ENCODE data around the gene TMEM254. TPM values are rescaled to one million over a fixed set of nuclear protein-coding genes. Genes with fewer than 3 reads are reported as not detected.
"Not testable (repeated sequence)": the region's sequence is repeated elsewhere in the genome, so short reads cannot be mapped to it uniquely, and the experiment has no call there.

TMEM254 gene
- total RNA-seq, 2 experiments from 2014 or later = 13.6 to 20.4 TPM

DNA sequence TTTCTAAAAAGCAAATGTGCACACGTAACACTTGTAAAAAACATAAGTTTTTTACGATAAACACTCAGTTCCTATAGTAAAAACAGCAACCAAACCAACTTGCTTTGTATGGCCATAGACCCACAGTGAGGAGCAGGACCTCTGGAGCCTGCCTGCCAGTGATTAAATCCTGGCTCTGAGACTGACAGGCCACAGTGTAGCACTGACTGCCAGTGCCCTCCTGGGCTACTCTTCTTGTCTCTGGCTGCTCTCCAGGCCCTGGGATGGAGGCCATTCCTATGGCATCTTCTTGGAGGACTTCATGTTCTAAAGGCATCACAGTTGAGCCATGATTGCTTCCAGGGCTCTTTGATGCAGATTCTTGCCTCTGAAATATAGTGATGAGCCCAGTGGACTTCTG, 22.7 kb upstream of the TMEM254 start:
- Mint-ChIP-seq H3K4me3 (no peak overlapping the region), H3K9me3 (no peaks in the 10 kb centered on the region), H3K36me3 (ENCODE audit: low read depth) (no peaks in the 10 kb centered on the region), H3K4me1 (no peaks in the 10 kb centered on the region), H3K27ac (no peak overlapping the region), H3K27me3 (no peaks in the 10 kb centered on the region)
- DNase-seq = no peak
- ChIA-PET POLR2A (no interaction called here), CTCF (interaction anchor here (0.6 kb wide), 1 partner anchor 12 kb away, joined by 3 read pairs; no protein-coding TSS in a partner anchor)

DNA sequence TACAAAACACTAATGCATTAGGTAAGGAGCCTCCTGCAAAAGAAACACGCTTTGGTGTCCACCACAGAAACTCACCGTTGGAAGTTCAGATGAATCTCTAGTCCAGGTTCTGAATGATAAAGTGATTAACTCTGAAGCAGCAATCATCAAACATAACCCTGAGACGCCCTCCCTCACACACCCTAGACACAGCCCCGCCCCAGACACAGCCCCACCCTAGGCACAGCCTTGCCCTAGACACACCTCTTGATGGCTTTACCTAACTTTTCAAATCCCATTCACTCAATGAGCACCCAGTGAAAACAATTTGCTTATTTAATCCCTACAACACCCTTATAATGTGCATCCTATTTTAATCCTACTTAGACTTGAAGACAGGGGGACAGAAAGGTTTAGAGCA, 21.3 kb upstream of the TMEM254 start:
- Mint-ChIP-seq H3K9me3 (no peaks in the 10 kb centered on the region), H3K4me1 (no peaks in the 10 kb centered on the region), H3K27me3 (no peaks in the 10 kb centered on the region), H3K4me3 (no peak overlapping the region), H3K36me3 (ENCODE audit: low read depth) (no peaks in the 10 kb centered on the region), H3K27ac (no peak overlapping the region)
- no peak for DNase-seq
- POLR2A ChIA-PET = no interaction called here
- CTCF ChIA-PET = no interaction called here

DNA sequence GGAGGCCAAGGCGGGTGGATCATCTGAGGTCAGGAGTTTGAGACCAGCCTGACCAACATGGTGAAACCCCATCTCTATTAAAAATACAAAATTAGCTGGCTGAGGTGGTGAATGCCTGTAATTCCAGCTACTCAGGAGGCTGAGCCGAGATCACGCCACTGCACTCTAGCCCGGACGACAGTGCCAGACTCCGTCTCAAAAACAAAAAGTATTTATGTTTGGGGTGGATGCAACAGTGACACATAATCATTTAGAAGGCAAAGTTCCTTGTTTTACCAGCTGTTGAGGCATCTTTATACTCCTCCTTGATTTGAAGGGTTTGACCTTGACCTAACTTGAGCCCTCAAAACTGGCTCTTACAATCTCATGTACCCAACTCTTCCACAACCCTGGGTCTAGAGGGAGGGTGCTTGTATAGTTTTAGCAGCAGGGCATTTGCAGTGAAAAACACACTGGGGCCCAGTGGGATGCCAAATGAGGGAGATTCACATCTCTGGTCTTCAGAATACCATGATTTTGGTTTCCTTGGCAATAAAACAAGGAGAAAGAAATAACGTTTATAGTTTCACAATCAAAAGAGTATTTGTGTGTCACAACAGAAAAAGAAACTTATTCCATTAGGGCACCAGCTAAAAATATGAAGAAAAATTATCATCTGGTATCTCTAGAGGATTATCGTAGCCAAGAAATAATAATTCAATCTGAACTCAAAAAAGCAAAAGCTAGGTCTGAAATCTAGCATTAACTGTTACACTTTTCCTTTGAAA, 14.2 kb upstream of the TMEM254 start:
- DNase-seq = no peak
- no peak overlapping the region for H3K27ac Mint-ChIP-seq

GRCh38 chr10:80066809-80067208, 11.7 kb upstream of the TMEM254 start:
- peaks cover 4% of the 10 kb centered on the region for H3K9me3 Mint-ChIP-seq
- H3K27me3 Mint-ChIP-seq = no peaks in the 10 kb centered on the region
- ChIA-PET CTCF (interaction anchor here (0.7 to 1.3 kb wide), 2 partner anchors 7 to 23 kb away, joined by 3 to 5 read pairs; no protein-coding TSS in a partner anchor), POLR2A (no interaction called here)
- H3K4me1 Mint-ChIP-seq = no peaks in the 10 kb centered on the region
- H3K27ac Mint-ChIP-seq = no peak overlapping the region
- H3K4me3 Mint-ChIP-seq = no peak overlapping the region
- no peak for DNase-seq
- no peaks in the 10 kb centered on the region for H3K36me3 Mint-ChIP-seq (ENCODE audit: low read depth)

More for the DNA sequence above, 14.2 kb upstream of the TMEM254 start:
- Mint-ChIP-seq H3K4me3 (no peak overlapping the region), H3K4me1 (no peaks in the 10 kb centered on the region), H3K9me3 (peaks cover 4% of the 10 kb centered on the region), H3K36me3 (ENCODE audit: low read depth) (no peaks in the 10 kb centered on the region), H3K27me3 (no peaks in the 10 kb centered on the region)
- POLR2A ChIA-PET = interaction anchor here (0.6 kb wide), 1 partner anchor 80 kb away, joined by 3 read pairs; no protein-coding TSS in a partner anchor
- CTCF ChIA-PET = no interaction called here

DNA sequence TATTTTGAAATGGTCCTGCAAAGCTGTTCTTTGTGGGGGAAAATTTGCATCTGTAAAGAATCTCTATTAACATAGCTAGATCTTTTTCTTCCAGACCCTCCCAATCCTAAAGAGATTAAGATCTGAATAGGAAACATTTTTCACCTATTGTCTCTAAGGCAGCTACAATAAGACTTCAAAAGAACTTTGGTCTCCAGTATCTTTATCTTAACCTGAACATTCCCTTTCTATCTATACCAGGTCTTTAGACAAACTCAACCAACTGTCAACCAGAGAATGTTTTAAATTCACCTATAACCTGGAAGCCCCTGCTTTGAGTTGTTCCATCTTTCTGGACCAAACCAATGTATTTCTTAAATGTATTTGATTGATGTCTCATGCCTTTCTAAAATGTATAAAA, 10.6 kb upstream of the TMEM254 start:
- H3K36me3 Mint-ChIP-seq (ENCODE audit: low read depth); H3K4me1 Mint-ChIP-seq; H3K4me3 Mint-ChIP-seq; POLR2A ChIA-PET; H3K27ac Mint-ChIP-seq; DNase-seq; H3K27me3 Mint-ChIP-seq; H3K9me3 Mint-ChIP-seq: not testable (repeated sequence)
- CTCF ChIA-PET = interaction anchor here (0.6 to 1.3 kb wide), 3 partner anchors 8 to 24 kb away, joined by 3 to 5 read pairs (median 3); no protein-coding TSS in a partner anchor

DNA sequence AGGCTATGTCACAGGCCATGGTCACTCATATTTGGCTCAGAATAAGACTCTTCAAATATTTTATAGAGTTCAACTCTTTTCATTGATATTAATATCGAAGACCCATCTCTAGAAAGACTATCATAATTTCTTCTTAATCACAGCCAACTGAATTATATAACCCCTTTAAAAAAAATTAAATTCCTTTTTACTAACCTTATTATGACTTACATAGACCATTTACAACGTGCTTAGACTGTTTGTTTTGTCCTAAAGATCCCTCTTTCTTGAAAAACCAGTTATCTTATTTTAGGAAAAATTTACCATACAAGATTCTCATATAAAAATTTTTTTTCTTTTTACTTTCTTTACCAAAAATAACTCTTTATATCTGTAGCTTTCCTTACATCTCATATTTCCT, 10.2 kb upstream of the TMEM254 start:
- no peaks in the 10 kb centered on the region for H3K27me3 Mint-ChIP-seq
- ChIA-PET POLR2A (no interaction called here), CTCF (interaction anchor here (0.6 to 1.3 kb wide), 2 partner anchors 9 to 13 kb away, joined by 3 to 5 read pairs; no protein-coding TSS in a partner anchor)
- H3K4me3 Mint-ChIP-seq = no peak overlapping the region
- no peak overlapping the region for H3K27ac Mint-ChIP-seq
- no peak for DNase-seq
- H3K4me1 Mint-ChIP-seq = no peaks in the 10 kb centered on the region
- peaks cover 4% of the 10 kb centered on the region for H3K9me3 Mint-ChIP-seq
- no peaks in the 10 kb centered on the region for H3K36me3 Mint-ChIP-seq (ENCODE audit: low read depth)

- Mint-ChIP-seq H3K9me3 (peaks cover 4% of the 10 kb centered on the region), H3K4me1 (no peaks in the 10 kb centered on the region), H3K27ac (no peak overlapping the region), H3K36me3 (ENCODE audit: low read depth) (no peaks in the 10 kb centered on the region), H3K4me3 (no peak overlapping the region), H3K27me3 (no peaks in the 10 kb centered on the region)
- POLR2A ChIA-PET = no interaction called here
- DNase-seq = no peak
- CTCF ChIA-PET = interaction anchor here (0.6 to 1.6 kb wide), 3 partner anchors 11 to 278 kb away, joined by 3 to 5 read pairs (median 5); no protein-coding TSS in a partner anchor
These were observed 8.4 kb upstream of the TMEM254 start for GRCh38 chr10:80070057-80070456.

GRCh38 chr10:80072584-80072983, 5.9 kb upstream of the TMEM254 start:
- no peaks in the 10 kb centered on the region for H3K27me3 Mint-ChIP-seq
- CTCF ChIA-PET = interaction anchor here (0.7 kb wide), 1 partner anchor 19 kb away, joined by 3 read pairs; no protein-coding TSS in a partner anchor
- H3K27ac Mint-ChIP-seq = no peak overlapping the region
- H3K4me3 Mint-ChIP-seq = no peak overlapping the region
- H3K36me3 Mint-ChIP-seq (ENCODE audit: low read depth) = no peaks in the 10 kb centered on the region
- DNase-seq = no peak
- H3K9me3 Mint-ChIP-seq = peaks cover 4% of the 10 kb centered on the region
- H3K4me1 Mint-ChIP-seq = peaks cover 6% of the 10 kb centered on the region
- POLR2A ChIA-PET = no interaction called here

DNA sequence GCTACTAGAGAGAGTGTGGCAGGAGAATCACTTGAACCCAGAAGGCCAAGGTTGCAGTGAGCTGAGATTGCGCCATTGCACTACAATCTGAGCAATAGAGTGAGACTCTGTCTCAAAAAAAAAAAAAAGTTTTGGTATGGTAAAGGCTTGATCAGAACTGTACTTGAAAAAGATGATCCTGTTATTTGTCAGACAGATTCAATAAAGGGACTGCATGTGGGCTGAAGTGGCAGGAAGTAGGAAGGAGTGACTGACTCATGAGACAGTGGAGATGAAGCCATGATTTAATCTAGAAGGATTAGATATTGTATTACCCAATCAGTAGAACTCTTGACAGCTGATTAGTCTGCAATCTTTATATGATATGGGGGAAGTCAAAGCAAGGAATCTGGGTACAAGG, 2.7 kb upstream of the TMEM254 start:
- Mint-ChIP-seq H3K4me1 (peaks cover 26% of the 10 kb centered on the region), H3K4me3 (no peak overlapping the region), H3K27me3 (no peaks in the 10 kb centered on the region), H3K9me3 (no peaks in the 10 kb centered on the region), H3K27ac (no peak overlapping the region), H3K36me3 (ENCODE audit: low read depth) (no peaks in the 10 kb centered on the region)
- POLR2A ChIA-PET = no interaction called here
- no peak for DNase-seq
- CTCF ChIA-PET = no interaction called here

DNA sequence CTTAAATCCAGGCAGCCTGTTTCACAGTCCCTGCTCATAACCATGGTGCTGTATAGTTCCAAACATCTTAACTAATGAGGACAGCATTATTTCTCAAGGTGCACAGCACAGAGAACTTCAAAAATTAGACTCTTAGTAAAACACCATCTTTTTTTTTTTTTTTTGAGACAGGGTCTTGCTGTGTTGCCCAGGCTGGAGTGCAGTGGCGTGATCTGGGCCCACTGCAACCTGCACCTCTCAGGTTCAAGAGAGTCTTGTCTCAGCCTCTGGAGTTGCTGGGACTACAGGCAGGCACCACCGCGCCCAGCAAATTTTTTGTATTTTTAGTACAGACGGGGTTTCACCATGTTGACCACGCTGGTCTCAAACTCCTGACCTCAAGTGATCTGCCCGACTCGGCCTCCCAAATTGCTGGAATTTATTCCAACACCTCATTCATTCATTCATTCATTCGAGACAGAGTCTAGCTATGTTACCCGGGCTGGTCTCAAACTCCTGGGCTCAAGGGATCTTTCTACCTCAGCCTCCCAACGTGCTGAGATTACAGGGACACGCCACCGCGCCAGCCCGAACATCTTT, 507 bp upstream of the TMEM254 start:
- peak overlapping the region; percentile 94 for H3K4me3 Mint-ChIP-seq
- POLR2A ChIA-PET = no interaction called here
- DNase-seq = no peak
- H3K9me3 Mint-ChIP-seq = no peaks in the 10 kb centered on the region
- no peaks in the 10 kb centered on the region for H3K36me3 Mint-ChIP-seq (ENCODE audit: low read depth)
- CTCF ChIA-PET = interaction anchor here (1.2 kb wide), 1 partner anchor 31 kb away, joined by 3 read pairs; no protein-coding TSS in a partner anchor
- peak overlapping the region; percentile 89 for H3K27ac Mint-ChIP-seq
- H3K4me1 Mint-ChIP-seq = peaks cover 29% of the 10 kb centered on the region
- no peaks in the 10 kb centered on the region for H3K27me3 Mint-ChIP-seq

DNA sequence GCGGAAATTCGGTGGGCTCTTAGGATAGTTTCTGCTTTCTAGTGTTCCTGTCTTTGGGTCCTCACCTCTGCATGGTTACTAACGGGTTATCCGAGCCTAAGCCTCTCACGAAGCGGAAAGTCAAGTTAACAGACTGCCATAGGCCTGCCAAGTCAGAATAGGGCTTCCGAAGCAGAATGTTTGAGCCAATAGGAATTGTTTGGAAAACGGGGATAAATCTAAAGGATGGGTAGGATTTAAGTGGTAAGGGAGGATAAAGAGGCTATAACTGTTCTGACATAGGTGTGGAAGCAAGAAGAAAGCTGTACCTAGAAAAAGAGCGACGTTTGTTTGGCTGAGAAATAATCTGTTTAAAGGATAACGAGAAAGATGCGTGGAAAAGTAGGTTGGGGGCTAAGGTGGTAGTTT, 851 bp downstream of the TMEM254 start:
- Mint-ChIP-seq H3K4me1 (peaks cover 29% of the 10 kb centered on the region), H3K27me3 (no peaks in the 10 kb centered on the region), H3K4me3 (peak overlapping the region; percentile 94), H3K9me3 (no peaks in the 10 kb centered on the region), H3K27ac (peak overlapping the region; percentile 89), H3K36me3 (ENCODE audit: low read depth) (no peaks in the 10 kb centered on the region)
- no peak for DNase-seq
- ChIA-PET POLR2A (no interaction called here), CTCF (interaction anchor here (1.5 kb wide), 1 partner anchor 12 kb away, joined by 4 read pairs; no protein-coding TSS in a partner anchor)

DNA sequence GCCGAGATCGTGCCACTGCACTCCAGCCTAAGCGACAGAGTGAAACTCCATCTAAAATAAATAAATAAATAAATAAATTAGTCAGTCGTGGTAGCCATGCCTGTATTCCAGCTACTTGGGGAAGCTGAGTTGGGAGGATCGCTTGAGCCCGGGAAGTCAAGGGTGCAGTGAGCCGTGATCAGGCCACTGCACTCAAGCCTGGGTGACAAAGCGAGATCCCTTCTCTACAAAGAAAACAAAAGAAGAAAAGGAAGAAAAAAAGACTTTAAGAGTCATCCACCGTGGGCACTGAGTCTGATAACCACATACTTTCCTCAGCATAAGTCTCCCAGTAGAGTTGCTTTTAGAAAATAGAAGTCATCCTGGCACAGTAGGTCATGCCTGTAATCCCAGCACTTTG, 2.6 kb downstream of the TMEM254 start:
- CTCF ChIA-PET = no interaction called here

More for the DNA sequence above, 2.6 kb downstream of the TMEM254 start:
- H3K27ac Mint-ChIP-seq = no peak overlapping the region
- no peaks in the 10 kb centered on the region for H3K9me3 Mint-ChIP-seq
- peaks cover 26% of the 10 kb centered on the region for H3K4me1 Mint-ChIP-seq
- H3K27me3 Mint-ChIP-seq = no peaks in the 10 kb centered on the region
- POLR2A ChIA-PET = no interaction called here
- DNase-seq = no peak
- H3K36me3 Mint-ChIP-seq (ENCODE audit: low read depth) = no peaks in the 10 kb centered on the region
- H3K4me3 Mint-ChIP-seq = no peak overlapping the region
